Immature natural killer cell (primary cell): Measurements from ENCODE around the gene DHRS3. TPM values are rescaled to one million over a fixed set of nuclear protein-coding genes. Genes with fewer than 3 reads are reported as not detected.

ENCODE experiments used
- DNase-seq, 3 donors: peaks; one replicate each; pipeline ENCODE4 v3.0.0; 2022; ENCODE audit warnings: mixed read lengths in 1 of 3
- H3K27ac Mint-ChIP-seq, 6 donors: one replicate each; pipeline ENCODE4 v1.8.0; 2020; ENCODE audit warnings: mixed read lengths in 6 of 6, mild to moderate bottlenecking in 5 of 6, inconsistent platforms in 4 of 6, moderate library complexity in 3 of 6
- H3K27me3 Mint-ChIP-seq, 3 donors: one replicate each; pipeline ENCODE4 v1.8.0; 2020 to 2021; ENCODE audit warnings: low read depth in 3 of 3, mild to moderate bottlenecking in 3 of 3, mixed read lengths in 3 of 3, moderate library complexity in 3 of 3, inconsistent platforms in 1 of 3
- H3K36me3 Mint-ChIP-seq, 3 donors: one replicate each; pipeline ENCODE4 v1.8.0; 2020; ENCODE audit warnings: mixed read lengths in 3 of 3, inconsistent platforms in 2 of 3, mild to moderate bottlenecking in 2 of 3
- H3K4me1 Mint-ChIP-seq, 2 donors: one replicate each; pipeline ENCODE4 v1.8.0; 2020; ENCODE audit warnings: inconsistent platforms in 2 of 2, mild to moderate bottlenecking in 2 of 2, mixed read lengths in 2 of 2, moderate library complexity in 1 of 2
- H3K4me3 Mint-ChIP-seq, 5 donors: one replicate each; pipeline ENCODE4 v1.8.0; 2020; ENCODE audit warnings: mild to moderate bottlenecking in 5 of 5, mixed read lengths in 5 of 5, inconsistent platforms in 3 of 5, moderate library complexity in 3 of 5
- H3K9me3 Mint-ChIP-seq, 6 donors: one replicate each; pipeline ENCODE4 v1.8.0; 2020; ENCODE audit warnings: mild to moderate bottlenecking in 6 of 6, mixed read lengths in 6 of 6, inconsistent platforms in 4 of 6, moderate library complexity in 3 of 6
- polyA plus RNA-seq, 3 donors: library from polyadenylated mRNA; unstranded; fragments of 300-500 nt; fragmentation: Illumina TruSeq; gene quantifications; one replicate each; pipeline ENCODE4 v1.2.3, GENCODE V29; 2021

DHRS3 gene
- polyA plus RNA-seq, 3 donors from 2014 or later: 70.3 to 116 (median 74.3) TPM

- no peak overlapping the region for H3K27ac Mint-ChIP-seq
- no peaks in the 10 kb centered on the region for H3K36me3 Mint-ChIP-seq
- no peaks in the 10 kb centered on the region for H3K9me3 Mint-ChIP-seq
- H3K27me3 Mint-ChIP-seq: peaks cover 0 to 2% (median 0%) of the 10 kb centered on the region in 3 donors
- no peak overlapping the region for H3K4me3 Mint-ChIP-seq
- peaks cover 8% of the 10 kb centered on the region in 2 donors for H3K4me1 Mint-ChIP-seq
- DNase-seq: no peak
Observed at GRCh38 chr1:12554521-12555305, 63.3 kb downstream of the DHRS3 start.

GRCh38 chr1:12553963-12554362 lies 64.0 kb downstream of the DHRS3 start:
- Mint-ChIP-seq H3K9me3 (no peaks in the 10 kb centered on the region), H3K36me3 (no peaks in the 10 kb centered on the region), H3K27ac (no peak overlapping the region), H3K27me3 (peaks cover 0 to 2% (median 0%) of the 10 kb centered on the region in 3 donors), H3K4me3 (no peak overlapping the region), H3K4me1 (peaks cover 8% of the 10 kb centered on the region in 2 donors)
- DNase-seq: no peak

- no peaks in the 10 kb centered on the region for H3K9me3 Mint-ChIP-seq
- peak overlapping the region in 2 of 6 donors; percentile 26 to 58 for H3K27ac Mint-ChIP-seq
- peaks cover 0 to 2% (median 0%) of the 10 kb centered on the region in 3 donors for H3K27me3 Mint-ChIP-seq
- peak overlapping the region in 1 of 5 donors; percentile 33 for H3K4me3 Mint-ChIP-seq
- no peaks in the 10 kb centered on the region for H3K36me3 Mint-ChIP-seq
- no peak for DNase-seq
- peaks cover 8% of the 10 kb centered on the region in 2 donors for H3K4me1 Mint-ChIP-seq
Observed at GRCh38 chr1:12552951-12553921, 64.8 kb downstream of the DHRS3 start.

- H3K27ac Mint-ChIP-seq: no peak overlapping the region
- no peak for DNase-seq
- no peaks in the 10 kb centered on the region for H3K9me3 Mint-ChIP-seq
- H3K36me3 Mint-ChIP-seq: no peaks in the 10 kb centered on the region
- H3K4me3 Mint-ChIP-seq: no peak overlapping the region
- H3K4me1 Mint-ChIP-seq: peaks cover 8% of the 10 kb centered on the region in 2 donors
- H3K27me3 Mint-ChIP-seq: peaks cover 0 to 2% (median 0%) of the 10 kb centered on the region in 3 donors
Observed at GRCh38 chr1:12552111-12552888, 65.7 kb downstream of the DHRS3 start.

- H3K4me1 Mint-ChIP-seq: peaks cover 8% of the 10 kb centered on the region in 2 donors
- no peak overlapping the region for H3K4me3 Mint-ChIP-seq
- peak overlapping the region in 1 of 6 donors; percentile 62 for H3K27ac Mint-ChIP-seq
Observed at GRCh38 chr1:12551584-12551983, 66.4 kb downstream of the DHRS3 start.

GRCh38 chr1:12549460-12550349 lies 68.3 kb downstream of the DHRS3 start:
- no peaks in the 10 kb centered on the region for H3K36me3 Mint-ChIP-seq
- no peak overlapping the region for H3K27ac Mint-ChIP-seq
- no peak overlapping the region for H3K4me3 Mint-ChIP-seq
- no peaks in the 10 kb centered on the region for H3K9me3 Mint-ChIP-seq
- peaks cover 0 to 2% (median 0%) of the 10 kb centered on the region in 3 donors for H3K27me3 Mint-ChIP-seq
- DNase-seq: no peak
- peaks cover 6 to 12% of the 10 kb centered on the region in 2 donors for H3K4me1 Mint-ChIP-seq

More at GRCh38 chr1:12551584-12551983, 66.4 kb downstream of the DHRS3 start:
- Mint-ChIP-seq H3K36me3 (no peaks in the 10 kb centered on the region), H3K9me3 (no peaks in the 10 kb centered on the region), H3K27me3 (peaks cover 0 to 2% (median 0%) of the 10 kb centered on the region in 3 donors)
- DNase-seq: no peak

GRCh38 chr1:12548973-12549459 lies 69.0 kb downstream of the DHRS3 start:
- no peaks in the 10 kb centered on the region for H3K9me3 Mint-ChIP-seq
- peaks cover 6 to 12% of the 10 kb centered on the region in 2 donors for H3K4me1 Mint-ChIP-seq
- no peak overlapping the region for H3K27ac Mint-ChIP-seq

GRCh38 chr1:12548279-12548972 lies 69.6 kb downstream of the DHRS3 start:
- Mint-ChIP-seq H3K9me3 (no peaks in the 10 kb centered on the region), H3K36me3 (no peaks in the 10 kb centered on the region), H3K27me3 (peaks cover 0 to 2% (median 0%) of the 10 kb centered on the region in 3 donors), H3K4me3 (no peak overlapping the region), H3K27ac (no peak overlapping the region), H3K4me1 (peaks cover 6 to 12% of the 10 kb centered on the region in 2 donors)
- DNase-seq: no peak

More at GRCh38 chr1:12548973-12549459, 69.0 kb downstream of the DHRS3 start:
- peaks cover 0 to 2% (median 0%) of the 10 kb centered on the region in 3 donors for H3K27me3 Mint-ChIP-seq
- DNase-seq: no peak
- no peaks in the 10 kb centered on the region for H3K36me3 Mint-ChIP-seq
- no peak overlapping the region for H3K4me3 Mint-ChIP-seq

- no peaks in the 10 kb centered on the region for H3K36me3 Mint-ChIP-seq
- no peak for DNase-seq
- H3K27me3 Mint-ChIP-seq: no peaks in the 10 kb centered on the region
- no peak overlapping the region for H3K27ac Mint-ChIP-seq
- H3K4me3 Mint-ChIP-seq: no peak overlapping the region
- H3K4me1 Mint-ChIP-seq: peaks cover 6 to 12% of the 10 kb centered on the region in 2 donors
- H3K9me3 Mint-ChIP-seq: no peaks in the 10 kb centered on the region
Observed at GRCh38 chr1:12547586-12548225, 70.3 kb downstream of the DHRS3 start.

- DNase-seq: no peak
- peaks cover 6 to 12% of the 10 kb centered on the region in 2 donors for H3K4me1 Mint-ChIP-seq
- no peaks in the 10 kb centered on the region for H3K9me3 Mint-ChIP-seq
- no peak overlapping the region for H3K27ac Mint-ChIP-seq
- no peaks in the 10 kb centered on the region for H3K27me3 Mint-ChIP-seq
- no peaks in the 10 kb centered on the region for H3K36me3 Mint-ChIP-seq
- no peak overlapping the region for H3K4me3 Mint-ChIP-seq
Observed at GRCh38 chr1:12546771-12547585, 71.0 kb downstream of the DHRS3 start.

- Mint-ChIP-seq H3K27ac (no peak overlapping the region), H3K9me3 (no peaks in the 10 kb centered on the region), H3K4me3 (no peak overlapping the region), H3K27me3 (no peaks in the 10 kb centered on the region), H3K36me3 (no peaks in the 10 kb centered on the region), H3K4me1 (peaks cover 0 to 4% of the 10 kb centered on the region in 2 donors)
- DNase-seq: no peak
Observed at GRCh38 chr1:12544992-12545391, 73.0 kb downstream of the DHRS3 start.
